ENCODE data around the gene NCR1.
"Not testable (repeated sequence)": the region's sequence is repeated elsewhere in the genome, so short reads cannot be mapped to it uniquely, and the experiment has no call there.

Gene NCR1

DNA sequence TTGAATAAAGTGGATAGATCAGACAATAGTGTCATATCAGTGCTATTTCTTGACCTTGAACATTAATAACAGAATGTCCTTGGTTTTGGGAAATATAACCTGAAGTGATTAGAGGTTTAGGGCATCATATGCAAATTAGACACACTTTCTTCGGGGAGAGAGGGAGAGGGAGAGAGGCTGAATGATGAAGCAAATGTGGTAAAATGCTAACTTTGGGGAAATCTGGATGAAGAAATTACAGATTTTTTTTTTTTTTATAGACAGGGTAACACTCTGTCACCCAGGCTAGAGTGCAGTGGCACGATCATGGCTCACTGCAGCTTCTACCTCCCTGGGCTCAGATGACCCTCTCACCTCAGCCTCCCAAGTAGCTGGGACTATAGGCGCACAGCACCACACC is 3.9 kb upstream of the NCR1 start:
- no peak for TF ChIP-seq ZFX (IDR thresholded peaks at IDR 0.05; ENCODE audit: borderline replicate concordance)
- TF ChIP-seq, protein P1, sequence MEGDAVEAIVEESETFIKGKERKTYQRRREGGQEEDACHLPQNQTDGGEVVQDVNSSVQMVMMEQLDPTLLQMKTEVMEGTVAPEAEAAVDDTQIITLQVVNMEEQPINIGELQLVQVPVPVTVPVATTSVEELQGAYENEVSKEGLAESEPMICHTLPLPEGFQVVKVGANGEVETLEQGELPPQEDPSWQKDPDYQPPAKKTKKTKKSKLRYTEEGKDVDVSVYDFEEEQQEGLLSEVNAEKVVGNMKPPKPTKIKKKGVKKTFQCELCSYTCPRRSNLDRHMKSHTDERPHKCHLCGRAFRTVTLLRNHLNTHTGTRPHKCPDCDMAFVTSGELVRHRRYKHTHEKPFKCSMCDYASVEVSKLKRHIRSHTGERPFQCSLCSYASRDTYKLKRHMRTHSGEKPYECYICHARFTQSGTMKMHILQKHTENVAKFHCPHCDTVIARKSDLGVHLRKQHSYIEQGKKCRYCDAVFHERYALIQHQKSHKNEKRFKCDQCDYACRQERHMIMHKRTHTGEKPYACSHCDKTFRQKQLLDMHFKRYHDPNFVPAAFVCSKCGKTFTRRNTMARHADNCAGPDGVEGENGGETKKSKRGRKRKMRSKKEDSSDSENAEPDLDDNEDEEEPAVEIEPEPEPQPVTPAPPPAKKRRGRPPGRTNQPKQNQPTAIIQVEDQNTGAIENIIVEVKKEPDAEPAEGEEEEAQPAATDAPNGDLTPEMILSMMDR (IDR thresholded peaks at IDR 0.05): no peak
- H3K27ac ChIP-seq: no peak overlapping the region

DNA sequence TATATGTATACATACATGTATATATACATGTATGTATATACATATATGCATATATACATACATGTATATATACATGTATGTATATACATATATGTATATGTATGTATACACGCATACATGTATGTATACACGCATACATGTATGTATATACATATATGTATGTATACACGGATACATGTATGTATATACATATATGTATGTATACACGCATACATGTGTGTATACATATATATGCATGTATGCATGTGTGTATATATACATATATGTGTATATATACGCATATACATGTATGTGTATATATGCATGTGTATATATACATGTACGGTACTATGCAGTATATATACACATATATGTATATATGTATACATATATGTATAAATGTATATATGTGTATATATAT is 2.6 kb upstream of the NCR1 start:
- no peak overlapping the region for H3K27ac ChIP-seq
- TF ChIP-seq ZFX (IDR thresholded peaks at IDR 0.05; ENCODE audit: borderline replicate concordance): no peak
- TF ChIP-seq, protein P1 (IDR thresholded peaks at IDR 0.05): no peak

DNA sequence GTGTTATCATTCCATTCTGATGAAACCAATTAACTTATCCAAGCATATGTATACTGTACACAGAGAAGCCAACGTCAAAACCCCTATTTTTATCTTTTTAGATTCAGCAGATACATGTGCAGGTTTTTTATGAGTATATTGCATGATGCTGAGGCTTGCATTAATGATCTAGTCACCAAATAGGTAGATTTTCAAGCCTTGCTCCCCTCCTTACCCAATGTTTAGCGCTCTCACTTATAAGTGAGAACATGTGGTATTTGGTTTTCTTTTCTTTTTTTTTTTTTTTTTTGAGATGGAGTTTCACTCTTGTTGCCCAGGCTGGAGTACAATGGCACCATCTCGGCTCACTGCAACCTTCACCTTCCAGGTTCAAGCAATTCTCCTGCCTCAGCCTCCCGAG is 1.7 kb upstream of the NCR1 start:
- not testable (repeated sequence) for H3K27ac ChIP-seq

DNA sequence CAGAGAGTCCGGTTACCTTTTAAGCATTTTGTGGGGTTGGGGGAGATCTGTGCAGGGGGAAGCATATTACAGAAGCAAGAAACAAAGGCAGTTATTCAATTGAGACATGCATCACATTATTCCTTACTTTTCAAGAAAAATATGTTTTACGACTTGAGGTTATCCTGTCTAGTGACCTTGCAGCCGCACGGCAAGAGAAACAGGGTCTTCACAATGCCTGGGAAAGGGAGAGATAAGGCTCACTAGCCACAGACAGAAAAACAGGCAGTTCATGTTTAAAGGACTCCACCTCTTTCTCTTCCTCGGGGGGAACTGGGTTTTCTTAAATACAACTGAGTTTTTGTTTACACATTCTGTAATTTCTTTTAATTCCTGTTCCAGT is 536 bp upstream of the NCR1 start:
- H3K27ac ChIP-seq: no peak overlapping the region
- no peak for TF ChIP-seq ZFX (IDR thresholded peaks at IDR 0.05; ENCODE audit: borderline replicate concordance)

DNA sequence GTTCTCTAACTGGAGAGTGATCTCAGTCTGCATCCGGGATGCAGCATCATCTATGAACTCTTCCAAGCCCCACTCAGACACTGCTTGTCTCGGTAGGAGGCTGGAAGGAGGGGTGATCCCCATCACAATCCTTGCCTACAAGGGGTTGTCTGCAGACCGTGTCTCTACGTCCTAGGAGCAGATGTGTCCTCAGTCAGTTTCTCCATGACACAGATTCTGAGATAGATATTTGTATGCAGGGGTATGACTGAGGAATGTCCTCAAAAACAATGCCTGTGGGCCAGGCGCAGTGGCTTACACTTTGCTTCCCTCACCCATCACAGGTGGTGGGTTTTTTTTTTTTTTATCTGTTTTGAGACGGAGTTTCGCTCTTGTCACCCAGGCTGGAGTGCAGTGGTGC is 871 bp downstream of the NCR1 start:
- no peak overlapping the region for H3K27ac ChIP-seq
- TF ChIP-seq, protein P1 (IDR thresholded peaks at IDR 0.05): no peak
- TF ChIP-seq ZFX (IDR thresholded peaks at IDR 0.05; ENCODE audit: borderline replicate concordance): no peak

DNA sequence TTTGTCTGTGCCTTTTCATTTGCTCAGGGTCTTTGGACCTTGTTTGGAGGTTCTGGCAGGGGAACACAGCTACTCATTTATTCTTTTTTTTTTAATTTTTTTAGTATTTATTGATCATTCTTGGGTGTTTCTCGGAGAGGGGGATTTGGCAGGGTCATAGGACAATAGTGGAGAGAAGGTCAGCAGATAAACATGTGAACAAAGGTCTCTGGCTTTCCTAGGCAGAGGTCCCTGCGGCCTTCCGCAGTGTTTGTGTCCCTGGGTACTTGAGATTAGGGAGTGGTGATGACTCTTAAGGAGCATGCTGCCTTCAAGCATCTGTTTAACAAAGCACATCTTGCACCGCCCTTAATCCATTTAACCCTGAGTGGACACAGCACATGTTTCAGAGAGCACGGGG is 2.0 kb downstream of the NCR1 start:
- H3K27ac ChIP-seq: not testable (repeated sequence)

DNA sequence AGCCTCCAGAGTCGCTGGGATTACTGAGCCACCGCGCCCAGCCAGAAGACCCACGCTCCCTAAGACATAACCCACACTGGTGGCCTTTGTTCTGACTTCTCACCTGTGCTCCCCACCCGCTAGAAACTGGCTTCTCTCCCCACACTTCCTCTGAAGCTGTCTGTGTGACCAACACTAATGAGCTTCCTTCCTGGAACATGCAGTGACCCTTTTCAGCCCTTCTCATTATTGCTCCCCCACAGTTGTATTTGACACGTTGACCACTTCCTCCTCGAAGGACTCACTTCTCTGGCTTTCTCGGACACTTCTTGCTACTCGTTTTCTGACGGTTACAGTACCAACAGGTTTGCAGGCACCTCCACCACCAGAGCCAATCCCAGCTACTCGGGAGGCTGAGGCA is 10.9 kb downstream of the NCR1 start:
- TF ChIP-seq ZFX (IDR thresholded peaks at IDR 0.05; ENCODE audit: borderline replicate concordance): no peak
- TF ChIP-seq, protein P1 (IDR thresholded peaks at IDR 0.05): no peak
- no peak overlapping the region for H3K27ac ChIP-seq

DNA sequence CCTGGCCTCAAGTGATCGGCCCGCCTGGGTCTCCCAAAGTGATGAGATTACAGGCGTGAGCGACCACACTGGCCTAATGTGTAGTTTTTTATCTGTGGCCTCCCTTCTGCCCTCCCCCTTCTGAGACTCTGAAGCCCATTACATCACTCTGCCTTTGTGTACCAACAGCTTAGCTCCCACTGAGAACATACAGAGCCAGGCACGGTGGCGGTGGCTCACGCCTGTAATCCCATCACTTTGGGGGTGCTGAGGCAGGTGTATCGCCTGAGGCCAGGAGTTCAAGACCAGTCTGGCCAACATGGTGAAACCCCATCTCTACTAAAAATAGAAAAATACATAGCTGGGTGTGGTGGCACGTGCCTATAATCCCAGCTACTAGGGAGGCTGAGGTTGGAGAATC is 12.6 kb downstream of the NCR1 start:
- TF ChIP-seq, protein P1 (IDR thresholded peaks at IDR 0.05): no peak
- no peak for TF ChIP-seq ZFX (IDR thresholded peaks at IDR 0.05; ENCODE audit: borderline replicate concordance)
- no peak overlapping the region for H3K27ac ChIP-seq

DNA sequence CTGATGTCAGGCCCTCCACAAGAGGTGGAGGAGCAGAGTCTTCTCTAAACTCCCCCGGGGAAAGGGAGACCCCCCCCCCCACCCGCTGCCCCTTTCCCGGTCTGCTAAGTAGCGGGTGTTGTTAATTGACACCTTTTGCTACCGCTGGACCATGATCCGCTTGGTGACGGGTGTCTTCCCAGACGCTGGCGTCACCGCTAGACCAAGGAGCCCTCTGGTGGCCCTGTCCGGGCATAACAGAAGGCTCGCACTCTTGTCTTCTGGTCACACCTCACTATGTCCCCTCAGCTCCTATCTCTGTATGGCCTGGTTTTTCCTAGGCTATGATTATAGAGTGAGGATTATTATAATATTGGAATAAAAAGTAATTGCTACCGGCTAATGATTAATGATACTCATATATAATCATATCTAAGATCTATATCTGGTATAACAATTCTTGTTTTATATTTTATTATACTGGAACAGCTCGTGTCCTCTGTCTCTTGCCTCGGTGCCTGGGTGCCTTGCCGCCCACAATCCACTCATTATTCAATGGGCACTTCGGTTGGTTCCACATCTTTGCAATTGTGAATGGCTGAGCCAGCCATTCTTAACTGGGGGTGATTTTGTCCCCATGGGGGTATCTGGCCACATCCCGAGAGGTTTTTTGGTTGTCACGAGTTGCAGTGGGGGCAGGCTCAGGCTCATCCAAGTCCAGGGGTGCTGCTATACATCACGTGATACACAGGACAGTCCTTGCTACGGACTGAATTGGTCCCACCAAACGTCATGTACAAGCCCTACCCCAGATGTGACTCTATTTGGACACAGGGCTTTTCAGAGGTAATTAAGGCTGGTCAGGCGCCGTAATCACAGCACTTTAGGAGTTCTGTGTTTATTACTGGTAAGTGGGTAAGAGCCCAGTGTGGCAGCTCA is 14.0 kb downstream of the NCR1 start:
- TF ChIP-seq, protein P1 (IDR thresholded peaks at IDR 0.05): peak; percentile 59

More for the DNA sequence above, 14.0 kb downstream of the NCR1 start:
- H3K27ac ChIP-seq: not testable (repeated sequence)
